ENCODE measurements around the gene DAPK3. TPM values are rescaled to one million over a fixed set of nuclear protein-coding genes. Genes with fewer than 3 reads are reported as not detected.

Gene DAPK3
- total RNA-seq, result 135 and 149 TPM in 2 replicates

DNA sequence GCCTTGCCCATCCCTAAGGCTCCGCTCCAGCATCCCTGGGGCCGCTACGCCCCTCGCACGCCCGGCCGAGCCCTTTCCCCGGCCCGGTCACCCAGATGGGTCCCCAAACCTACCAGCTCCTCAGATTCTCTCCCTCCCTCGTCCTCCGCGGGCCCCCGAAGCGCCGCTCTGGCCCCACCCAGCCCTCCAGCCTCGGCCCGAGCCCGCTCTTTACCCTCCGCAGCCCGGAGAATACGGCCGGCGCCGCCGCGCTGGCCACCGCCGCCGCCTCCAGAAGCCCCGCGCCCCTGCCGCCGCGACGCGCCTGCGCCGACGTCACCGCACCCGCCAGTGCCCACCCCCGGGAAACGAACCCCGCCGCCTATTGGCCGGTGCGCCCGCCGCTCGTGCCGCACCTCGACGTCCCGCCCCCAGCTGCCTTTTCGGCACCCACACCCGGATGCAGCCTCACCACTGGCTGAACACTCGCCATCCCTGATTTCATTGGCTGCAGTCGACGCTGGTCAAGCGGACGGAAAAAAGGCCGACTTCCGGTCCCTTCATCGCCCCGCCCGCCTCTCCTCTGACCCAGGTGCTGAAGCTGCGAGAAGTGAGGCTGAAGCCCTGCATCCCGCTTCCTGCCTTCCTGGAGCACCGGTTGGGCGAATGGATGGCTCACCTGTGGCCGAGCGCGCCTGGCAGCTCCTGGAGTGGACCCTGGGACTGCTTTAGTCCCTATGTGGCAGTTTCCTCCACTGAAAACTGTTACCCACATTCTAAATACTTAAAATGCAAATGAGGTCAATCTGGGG is at the start of gene DAPK3:
TSS of gene DAPK3 (minus strand) at position 292 of the 791 bp plus-strand sequence. CDS start 1,364 bp downstream, outside the sequence.

DNA sequence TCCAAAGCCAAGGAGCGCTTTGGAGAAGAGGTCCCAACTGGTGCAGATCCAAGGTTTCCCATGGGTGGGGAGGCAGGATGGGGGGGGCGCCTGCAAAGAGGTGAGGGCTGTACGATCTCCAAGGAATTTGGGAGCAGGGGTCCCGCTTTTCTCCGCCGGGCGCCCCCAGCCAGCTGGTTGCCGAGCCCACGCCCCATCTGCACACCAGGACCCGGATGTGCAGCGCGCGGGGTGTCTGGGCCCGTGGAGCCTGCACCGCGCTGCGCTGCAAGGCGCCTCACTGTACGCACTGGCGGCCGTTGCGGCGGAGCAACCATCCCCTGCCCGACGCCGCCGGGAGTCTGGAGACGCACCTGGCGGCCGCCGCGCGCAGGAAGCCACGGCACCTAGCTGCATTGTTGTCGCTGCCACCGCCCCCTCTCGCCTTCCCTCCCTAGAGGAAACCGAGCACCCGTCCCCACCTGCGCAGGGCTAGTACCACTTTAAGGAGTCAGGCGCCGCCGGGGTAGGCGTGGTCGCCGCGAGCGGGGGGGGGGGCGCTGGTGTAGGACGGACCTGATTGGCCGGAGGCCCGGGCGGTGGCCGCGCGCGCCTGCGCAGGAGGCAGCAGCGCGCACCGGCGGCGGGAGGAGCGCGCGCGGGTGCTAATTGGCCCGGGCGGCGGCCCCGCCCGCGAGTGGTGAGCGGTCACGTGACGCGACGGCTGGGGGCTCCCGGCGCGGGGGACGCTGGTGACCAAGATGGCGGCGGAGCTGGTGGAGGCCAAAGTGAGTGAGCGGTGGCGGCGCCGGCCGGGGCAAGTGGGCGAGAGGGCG is 36.3 kb upstream of the DAPK3 start, which contains the start of gene PIAS4:
TSS of gene PIAS4 (plus strand) at position 716 of the 815 bp plus-strand sequence. CDS start at position 741, 25 bp downstream.

DNA sequence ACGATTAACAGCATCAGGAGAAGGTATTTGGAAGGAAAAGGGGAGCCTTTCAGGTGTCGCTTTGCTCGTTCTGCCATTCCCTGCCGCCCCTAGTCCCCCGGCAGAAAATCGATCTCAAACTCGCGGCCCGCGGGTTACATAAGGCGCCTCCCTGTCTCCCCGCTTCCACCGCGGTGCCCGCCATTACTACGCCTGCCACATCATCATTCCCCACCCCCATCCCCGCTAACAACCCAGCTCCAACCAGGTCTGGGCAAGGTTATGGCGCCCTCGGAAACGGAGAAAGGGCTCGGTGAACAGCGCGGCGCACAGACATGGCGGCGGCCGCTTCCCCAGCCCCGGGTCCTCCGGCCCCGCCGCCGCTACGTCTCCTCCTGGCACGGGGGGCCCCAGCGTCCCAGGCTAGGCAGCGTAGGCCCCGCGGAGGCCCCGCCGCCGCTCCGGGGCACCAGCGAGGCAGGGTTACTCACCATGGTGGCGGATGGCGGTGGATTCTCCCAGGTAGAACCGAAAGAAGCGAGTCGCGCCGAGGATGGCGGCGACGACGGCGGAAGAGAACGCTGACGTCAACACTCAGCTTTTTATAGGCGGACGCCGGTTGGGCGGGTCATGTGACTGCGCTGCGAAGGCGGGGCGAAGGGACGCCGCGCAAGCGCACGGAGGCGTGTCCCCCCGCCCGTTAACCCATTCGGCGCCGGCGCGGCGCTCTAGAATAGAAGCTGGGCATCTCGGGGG is 14.2 kb upstream of the DAPK3 start, which contains the start of gene EEF2:
TSS of gene EEF2 (minus strand) at position 556 of the 735 bp plus-strand sequence. CDS start at position 473, 83 bp downstream.

DNA sequence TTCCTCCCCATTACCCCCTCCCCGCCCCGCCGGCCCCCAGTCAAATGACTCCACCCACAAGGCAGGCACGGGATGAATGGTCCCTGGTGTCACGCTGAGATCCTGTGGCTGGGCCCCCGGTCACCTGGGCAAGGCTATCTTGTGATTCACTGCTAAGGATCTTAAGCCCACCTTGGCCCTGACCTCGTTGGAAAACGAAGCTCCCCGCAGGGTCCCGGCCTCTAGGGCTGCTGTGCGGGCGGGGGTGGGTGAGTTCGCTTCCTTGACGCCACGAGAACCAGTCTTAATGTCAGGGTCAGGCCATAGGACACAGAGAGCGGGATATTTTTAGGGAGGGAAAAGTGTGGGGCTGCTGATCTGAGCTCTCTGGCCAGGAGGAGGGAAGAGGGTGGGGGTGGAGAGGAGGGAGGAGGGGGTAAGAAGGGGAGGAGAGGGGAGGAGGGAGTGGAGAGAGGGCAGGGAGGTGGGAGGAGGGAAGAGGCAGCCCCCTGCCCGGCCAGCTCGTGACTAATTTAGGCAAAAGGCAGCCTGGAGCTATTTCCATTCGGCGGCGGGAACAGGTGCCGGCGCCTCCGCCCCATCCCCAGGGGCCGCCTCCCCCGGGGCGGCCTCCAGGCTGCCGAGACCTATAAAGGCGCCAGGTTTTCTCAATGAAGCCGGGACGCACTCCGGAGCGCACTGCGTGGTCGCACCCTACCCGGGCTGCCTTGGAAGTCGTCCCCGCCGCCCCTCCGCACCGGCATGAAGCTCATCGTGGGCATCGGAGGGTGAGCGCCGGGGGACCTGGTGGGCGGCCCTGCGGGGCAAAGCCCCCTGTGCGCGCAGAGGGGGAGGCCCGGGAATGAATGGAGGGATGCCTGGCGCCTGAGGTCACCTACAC is 37.7 kb downstream of the DAPK3 start, which contains the start of gene NMRK2:
TSS of gene NMRK2 (plus strand) at position 139 of the 880 bp plus-strand sequence. CDS start at position 742, 603 bp downstream.

Other genes with a start within 250 kb of the DAPK3 start
- gene APBA3, start 209.4 kb downstream of the DAPK3 start, total RNA-seq, result 11.7 and 15.7 TPM in 2 replicates
- 45.1 and 73.7 TPM in 2 replicates for gene MRPL54, start 208.4 kb downstream of the DAPK3 start, total RNA-seq
- gene RAX2, start 198.9 kb downstream of the DAPK3 start, total RNA-seq, result not detected in 2 replicates
- gene MATK, start 184.7 kb downstream of the DAPK3 start, total RNA-seq, result under 0.01 and 0.09 TPM in 2 replicates
- gene ZFR2, start 102.1 kb downstream of the DAPK3 start, total RNA-seq, result not detected in 2 replicates
- 0.18 and 0.28 TPM in 2 replicates for gene ATCAY, start 90.4 kb downstream of the DAPK3 start, total RNA-seq
- gene NMRK2, start 38.0 kb downstream of the DAPK3 start, total RNA-seq, result not detected in 2 replicates
- 4,154 and 4,292 TPM in 2 replicates for gene EEF2, start 14.4 kb upstream of the DAPK3 start, total RNA-seq
- 20.1 and 25.1 TPM in 2 replicates for gene PIAS4, start 36.6 kb upstream of the DAPK3 start, total RNA-seq
- 8.5 and 13.2 TPM in 2 replicates for gene ZBTB7A, start 95.8 kb upstream of the DAPK3 start, total RNA-seq
- 243 and 270 TPM in 2 replicates for gene MAP2K2, start 153.0 kb upstream of the DAPK3 start, total RNA-seq
- gene CREB3L3, start 182.5 kb upstream of the DAPK3 start, total RNA-seq, result not detected in 2 replicates
- gene SIRT6, start 211.5 kb upstream of the DAPK3 start, total RNA-seq, result 7.4 and 9.2 TPM in 2 replicates
- 1.1 and 2.6 TPM in 2 replicates for gene ANKRD24, start 211.6 kb upstream of the DAPK3 start, total RNA-seq